Skeletal muscle cell (primary cell): ENCODE results near the gene OR4F6.
A peak's percentile ranks its signal among the peaks of the same experiment; 100 is the strongest.

ENCODE experiments used
- DNase-seq: peaks from one replicate; pipeline ENCODE4 v3.0.0-alpha.2; 2010; ENCODE audit warnings: low read depth
- H3K4me3 ChIP-seq: 2 replicates; pipeline ENCODE4 v1.5.1; 2011; ENCODE audit warnings: low read depth, mild to moderate bottlenecking, control low read depth, low read length, moderate library complexity

OR4F6 gene

DNA sequence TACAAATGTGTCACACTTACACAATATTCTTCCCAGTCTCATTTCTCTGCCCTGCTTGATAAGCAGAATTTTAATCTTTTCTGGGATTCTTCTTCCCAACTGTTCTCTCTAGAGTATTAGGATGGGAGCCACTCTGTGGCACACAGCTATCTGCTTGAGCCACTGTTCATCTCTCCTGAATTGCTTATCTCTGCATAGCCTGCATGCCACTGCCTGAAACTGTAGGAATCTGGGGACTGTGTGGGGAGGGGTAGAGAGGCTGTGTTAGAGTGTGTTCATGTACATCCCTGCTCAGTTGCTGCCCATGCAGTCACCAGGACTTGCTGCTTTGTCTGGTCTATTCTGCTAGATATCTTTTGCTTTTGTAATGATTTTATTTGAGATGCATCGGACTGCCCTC lies 2.3 kb upstream of the OR4F6 start:
- no peak for DNase-seq

DNA sequence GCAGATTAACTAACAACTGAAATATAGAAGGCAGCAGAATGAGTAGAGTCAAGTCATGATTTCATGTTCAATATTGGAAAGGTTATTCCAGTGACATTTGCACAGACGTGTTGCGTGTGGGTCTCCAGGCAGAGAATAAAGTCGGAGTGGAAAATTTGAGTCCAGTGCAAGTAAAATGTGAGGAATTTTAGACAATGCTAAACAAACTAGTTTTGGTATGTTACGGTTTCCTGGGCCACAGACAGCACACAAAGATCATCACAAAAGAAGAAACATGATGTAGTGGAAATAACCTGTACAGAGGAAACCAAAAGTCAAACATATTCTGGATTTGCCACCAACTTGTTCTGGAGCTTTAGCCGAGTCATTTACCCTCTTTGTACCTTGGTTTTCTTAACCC lies 367 bp downstream of the OR4F6 start:
- no peak overlapping the region for H3K4me3 ChIP-seq
- no peak for DNase-seq

More for the DNA sequence above, 2.3 kb upstream of the OR4F6 start:
- no peak overlapping the region for H3K4me3 ChIP-seq

DNA sequence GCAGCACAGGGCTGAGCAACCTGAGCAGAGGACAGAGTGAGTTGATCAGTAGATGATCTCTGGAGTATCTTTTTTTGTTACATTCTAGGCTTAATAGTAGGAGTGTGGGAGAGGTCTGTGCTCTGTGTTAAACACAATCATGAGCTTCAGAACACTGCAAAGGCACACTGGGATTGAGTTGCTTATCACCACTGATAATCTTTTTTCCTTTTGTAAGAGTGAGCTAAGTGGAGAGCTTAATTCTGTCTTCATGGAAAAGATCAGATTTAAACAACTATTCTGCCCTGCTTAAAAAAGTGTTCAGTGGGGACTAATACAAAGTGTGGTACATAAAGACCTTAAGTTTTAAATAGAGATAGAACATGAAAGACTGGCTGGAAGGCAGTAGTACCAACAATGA lies 1.1 kb downstream of the OR4F6 start:
- H3K4me3 ChIP-seq = no peak overlapping the region
- no peak for DNase-seq

DNA sequence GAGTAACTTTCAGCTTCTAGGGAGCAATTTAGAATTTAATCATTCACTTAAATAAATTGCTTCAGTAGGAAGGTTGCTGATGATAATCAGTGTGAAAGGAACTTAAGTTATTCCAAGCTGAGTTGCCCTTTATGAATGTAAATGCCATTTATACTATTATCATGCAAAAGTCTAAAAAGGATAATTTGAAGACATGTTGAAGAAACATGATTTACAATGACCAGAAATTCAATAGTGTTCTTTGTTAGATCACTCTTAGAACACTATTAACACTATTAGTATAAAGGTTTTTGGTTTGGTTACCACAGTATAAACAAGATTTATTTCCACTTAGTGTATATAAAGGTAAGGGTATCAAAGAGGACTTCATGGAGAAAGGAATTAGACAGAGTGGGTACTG lies 1.6 kb downstream of the OR4F6 start:
- H3K4me3 ChIP-seq = no peak overlapping the region
- DNase-seq = no peak

DNA sequence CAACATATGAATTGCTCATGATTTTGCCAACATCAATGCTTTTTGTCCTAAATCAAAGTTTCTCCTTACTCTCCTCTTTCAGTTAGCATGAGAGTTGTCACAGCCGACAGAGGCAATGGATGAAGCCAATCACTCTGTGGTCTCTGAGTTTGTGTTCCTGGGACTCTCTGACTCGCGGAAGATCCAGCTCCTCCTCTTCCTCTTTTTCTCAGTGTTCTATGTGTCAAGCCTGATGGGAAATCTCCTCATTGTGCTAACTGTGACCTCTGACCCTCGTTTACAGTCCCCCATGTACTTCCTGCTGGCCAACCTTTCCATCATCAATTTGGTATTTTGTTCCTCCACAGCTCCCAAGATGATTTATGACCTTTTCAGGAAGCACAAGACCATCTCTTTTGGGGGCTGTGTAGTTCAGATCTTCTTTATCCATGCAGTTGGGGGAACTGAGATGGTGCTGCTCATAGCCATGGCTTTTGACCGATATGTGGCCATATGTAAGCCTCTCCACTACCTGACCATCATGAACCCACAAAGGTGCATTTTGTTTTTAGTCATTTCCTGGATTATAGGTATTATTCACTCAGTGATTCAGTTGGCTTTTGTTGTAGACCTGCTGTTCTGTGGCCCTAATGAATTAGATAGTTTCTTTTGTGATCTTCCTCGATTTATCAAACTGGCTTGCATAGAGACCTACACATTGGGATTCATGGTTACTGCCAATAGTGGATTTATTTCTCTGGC lies 2.5 kb downstream of the OR4F6 start:
- DNase-seq = no peak

DNA sequence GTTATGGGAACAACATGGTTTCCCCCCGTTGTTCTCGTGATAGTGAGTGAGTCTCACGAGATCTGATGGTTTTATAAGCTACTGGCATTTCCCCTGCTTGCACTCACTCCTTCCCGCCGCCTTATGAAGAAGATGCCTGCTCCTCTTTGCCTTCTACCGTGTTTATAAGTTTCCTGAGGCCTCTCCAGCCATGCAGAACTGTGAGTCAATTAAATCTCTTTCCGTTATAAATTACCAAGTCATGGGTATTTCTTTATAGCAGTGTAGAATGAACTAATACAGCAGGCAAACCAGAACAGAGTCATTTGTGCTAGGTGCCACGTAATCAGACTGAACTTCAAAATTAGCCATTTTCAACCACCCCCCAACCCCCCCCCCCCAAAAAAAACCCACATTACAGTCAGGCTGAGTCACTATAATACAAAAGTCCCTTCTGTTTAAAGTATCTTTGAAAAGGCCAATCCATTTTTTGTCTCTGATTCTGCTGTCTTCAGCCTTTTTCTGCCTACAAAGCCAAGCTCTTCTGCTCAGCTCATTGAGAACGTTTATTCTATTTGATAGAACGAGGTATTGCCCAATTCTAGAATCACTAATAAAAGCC lies 4.1 kb downstream of the OR4F6 start:
- DNase-seq = peak; percentile 17
- H3K4me3 ChIP-seq = no peak overlapping the region

More for the DNA sequence above, 2.5 kb downstream of the OR4F6 start:
- no peak overlapping the region for H3K4me3 ChIP-seq

DNA sequence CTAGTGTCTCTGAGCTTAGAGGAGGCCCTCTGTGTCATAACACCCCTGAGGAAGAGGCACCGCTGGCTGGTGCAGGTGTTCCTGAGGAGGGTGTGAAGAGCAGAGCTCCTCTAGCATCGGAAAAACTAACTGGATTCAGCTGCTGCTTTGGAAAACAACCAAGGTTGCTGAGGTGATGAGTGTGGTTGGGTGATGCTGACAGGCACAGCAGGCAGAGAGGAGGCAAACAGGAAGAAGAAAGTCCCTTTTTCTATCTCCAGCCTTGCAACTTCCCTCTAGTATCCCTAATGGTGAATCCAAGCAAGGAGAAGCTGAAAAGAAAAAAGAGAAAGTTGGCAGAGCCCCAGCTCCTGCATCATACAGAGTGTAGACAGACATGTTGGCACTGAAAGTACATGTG lies 4.9 kb downstream of the OR4F6 start:
- DNase-seq = no peak
- H3K4me3 ChIP-seq = no peak overlapping the region

DNA sequence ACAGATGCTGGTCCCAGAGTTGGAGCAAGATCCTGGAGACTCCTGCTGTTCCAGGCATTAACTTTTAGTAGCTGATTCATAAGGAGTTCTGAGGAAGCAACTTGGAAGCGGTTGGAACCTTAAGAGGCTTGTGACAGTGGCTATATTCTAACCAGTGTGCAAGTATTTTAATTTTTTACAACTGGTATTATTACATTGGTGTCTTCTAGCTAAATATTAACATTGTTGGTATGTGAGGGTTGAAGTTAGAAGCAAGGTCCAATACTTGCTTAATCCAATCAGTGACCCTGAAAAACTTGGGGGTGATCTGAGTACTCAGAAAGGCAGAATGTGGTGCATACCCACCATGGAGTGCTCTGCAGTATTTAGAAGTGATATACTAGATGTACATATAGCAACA lies 7.1 kb downstream of the OR4F6 start:
- DNase-seq = no peak
- no peak overlapping the region for H3K4me3 ChIP-seq

DNA sequence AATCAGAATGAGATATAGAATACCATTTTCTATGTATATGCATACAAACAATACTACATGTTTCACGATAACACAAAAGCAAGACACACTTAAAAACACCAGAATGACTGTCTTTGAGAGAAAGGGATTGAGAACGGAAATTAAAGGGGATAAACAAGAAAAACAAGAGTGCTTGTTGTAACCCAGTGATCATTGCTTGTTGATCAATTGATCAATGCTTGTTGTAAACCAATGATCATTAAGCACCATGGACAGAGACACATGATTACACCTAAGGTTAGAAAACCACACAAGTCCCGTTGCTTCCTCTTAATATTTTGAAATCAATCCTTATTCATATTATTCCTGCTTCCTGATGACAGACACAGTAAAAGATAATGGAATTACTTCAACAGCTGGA lies 7.6 kb downstream of the OR4F6 start:
- DNase-seq = no peak
- no peak overlapping the region for H3K4me3 ChIP-seq

DNA sequence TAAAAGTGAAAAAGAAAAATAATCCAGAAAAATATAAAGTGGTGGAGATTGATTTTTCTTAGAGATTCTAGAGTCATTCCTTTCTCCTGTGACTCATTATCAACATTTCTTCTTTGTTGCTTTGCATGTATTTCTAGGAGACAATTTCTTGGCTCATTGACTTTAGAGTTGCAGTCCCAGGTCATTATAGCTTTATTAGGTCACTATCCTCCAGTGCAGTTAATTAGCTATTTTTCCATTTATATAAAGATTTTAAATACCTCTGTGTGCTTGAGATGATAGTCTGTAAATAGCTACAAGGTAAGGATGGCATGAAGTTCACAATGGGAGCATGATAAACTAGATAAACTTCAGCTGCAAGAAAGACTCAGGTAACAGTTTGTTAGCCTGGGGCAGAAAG lies 8.6 kb downstream of the OR4F6 start, which contains the start of gene OR4F15:
Gene OR4F15 (plus strand): TSS at position 301 of the 400 bp plus-strand sequence. CDS start 5,985 bp downstream, outside the sequence.
- DNase-seq = no peak
- H3K4me3 ChIP-seq = no peak within 1 kb of the TSS

DNA sequence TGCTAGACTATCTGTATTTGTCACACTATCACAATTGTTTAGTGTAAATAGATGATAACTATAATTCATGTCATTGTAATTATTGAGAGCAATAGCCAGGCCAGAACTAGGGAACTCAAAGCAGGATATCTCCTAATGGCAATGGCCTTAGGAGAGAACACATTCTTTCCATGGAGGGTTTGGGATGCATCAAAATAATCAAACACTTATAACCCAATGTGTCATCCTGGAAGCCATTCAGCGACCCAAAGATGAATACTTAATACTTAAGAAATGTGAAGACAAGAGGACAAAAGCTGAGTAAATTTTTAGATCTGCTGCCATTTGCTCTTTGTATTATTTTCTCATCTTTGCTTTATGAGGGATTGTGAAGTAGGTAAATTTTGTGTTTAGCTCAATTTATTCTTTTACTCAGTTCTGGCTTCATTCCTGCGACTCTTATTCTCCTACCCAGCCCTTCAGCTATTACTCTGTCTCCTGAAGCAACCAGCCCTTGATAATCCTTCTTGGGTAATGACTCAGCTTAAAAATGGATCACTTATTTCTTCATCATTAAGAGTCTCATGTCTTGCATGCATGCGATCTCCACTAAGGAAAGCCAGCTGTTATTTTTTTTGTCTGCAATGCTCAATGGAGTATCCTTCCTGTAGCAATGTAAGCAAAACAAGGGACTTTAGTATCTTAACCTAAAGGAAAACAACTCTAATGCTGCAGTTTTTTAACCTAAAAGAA lies 10.7 kb downstream of the OR4F6 start:
- DNase-seq = no peak
- H3K4me3 ChIP-seq = no peak overlapping the region

DNA sequence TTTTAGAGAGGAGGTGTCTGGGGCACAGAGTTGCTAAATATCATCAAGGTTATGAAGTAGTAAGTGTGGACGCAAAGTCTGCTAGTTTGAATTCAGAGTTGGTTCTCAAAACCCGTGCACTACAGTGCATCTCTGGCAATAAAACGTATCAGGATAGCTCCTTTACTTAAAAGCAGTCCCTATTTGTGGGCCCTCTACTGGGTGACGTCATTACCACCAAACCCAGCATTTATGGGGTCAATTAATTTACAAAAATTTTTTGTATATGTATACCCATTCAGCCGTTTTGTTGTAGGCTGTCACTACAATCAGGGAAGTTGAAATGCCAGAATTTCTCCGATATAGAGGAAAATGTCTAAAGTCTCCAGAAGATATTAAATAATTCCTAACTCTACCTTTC lies 17.5 kb downstream of the OR4F6 start:
- DNase-seq = no peak
- H3K4me3 ChIP-seq = no peak overlapping the region

DNA sequence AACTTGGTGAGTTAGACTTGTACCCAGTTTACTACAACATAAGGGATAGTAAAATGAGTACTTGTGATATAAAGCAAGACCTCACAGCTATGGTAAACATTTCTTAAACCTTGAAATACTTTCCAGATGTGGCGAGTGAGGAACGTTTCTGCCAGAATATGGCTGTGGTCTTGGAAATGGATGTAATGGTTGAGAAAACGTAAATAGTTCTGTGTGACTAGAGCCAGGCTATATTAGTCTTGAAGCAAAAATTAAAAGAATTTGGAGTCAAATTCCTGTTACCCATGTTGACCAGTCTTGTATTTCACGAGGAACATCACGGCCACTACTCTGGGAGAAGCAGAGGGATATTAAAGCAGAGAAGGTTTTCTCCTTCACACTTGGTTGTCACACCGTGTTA lies 23.9 kb downstream of the OR4F6 start:
- H3K4me3 ChIP-seq = no peak overlapping the region
- DNase-seq = no peak

DNA sequence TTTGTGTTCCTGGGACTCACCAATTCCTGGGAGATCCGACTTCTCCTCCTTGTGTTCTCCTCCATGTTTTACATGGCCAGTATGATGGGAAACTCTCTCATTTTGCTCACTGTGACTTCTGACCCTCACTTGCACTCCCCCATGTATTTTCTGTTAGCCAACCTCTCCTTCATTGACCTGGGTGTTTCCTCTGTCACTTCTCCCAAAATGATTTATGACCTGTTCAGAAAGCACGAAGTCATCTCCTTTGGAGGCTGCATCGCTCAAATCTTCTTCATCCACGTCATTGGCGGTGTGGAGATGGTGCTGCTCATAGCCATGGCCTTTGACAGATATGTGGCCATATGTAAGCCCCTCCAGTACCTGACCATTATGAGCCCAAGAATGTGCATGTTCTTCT lies 25.5 kb downstream of the OR4F6 start:
- H3K4me3 ChIP-seq = no peak overlapping the region
- no peak for DNase-seq

DNA sequence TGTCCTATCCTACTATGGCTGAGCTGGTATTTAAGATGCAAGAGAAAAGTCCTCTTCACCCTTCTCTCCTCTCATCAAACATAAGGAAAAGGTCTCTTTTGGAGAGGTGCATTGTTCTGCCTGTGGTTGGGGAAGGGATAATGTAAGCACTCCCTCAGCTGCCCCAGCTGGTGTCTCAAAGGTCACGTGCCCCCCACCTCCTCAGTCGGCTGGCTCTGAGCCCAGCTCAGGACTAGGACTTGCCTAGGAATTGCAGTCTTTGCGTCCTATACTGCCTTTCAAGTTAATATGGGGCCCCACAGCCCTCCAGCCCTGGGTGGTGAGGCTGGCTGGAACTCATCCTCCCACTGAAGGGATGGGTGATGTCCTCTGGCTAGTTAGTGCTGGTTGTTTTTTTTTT lies 38.3 kb downstream of the OR4F6 start:
- DNase-seq = no peak
- no peak overlapping the region for H3K4me3 ChIP-seq

DNA sequence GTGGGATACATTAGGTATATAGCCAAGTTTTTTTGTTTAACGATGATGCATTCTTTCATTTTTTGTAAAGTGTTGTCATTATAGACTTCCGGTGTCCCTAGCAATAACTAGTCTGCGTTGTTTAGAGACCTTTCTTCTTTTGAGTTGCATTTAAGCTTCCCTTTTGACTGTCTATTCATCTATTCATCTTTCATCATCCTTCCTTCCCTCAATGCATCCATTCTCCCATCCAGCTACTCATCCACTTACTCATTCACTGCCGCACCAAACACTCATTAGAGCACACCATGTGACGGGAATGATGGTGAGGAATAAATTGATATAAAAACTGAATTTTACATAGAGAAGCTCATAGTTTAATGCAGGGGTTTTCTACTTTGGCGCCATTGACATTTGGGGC lies 41.6 kb downstream of the OR4F6 start:
- H3K4me3 ChIP-seq = no peak overlapping the region

DNA sequence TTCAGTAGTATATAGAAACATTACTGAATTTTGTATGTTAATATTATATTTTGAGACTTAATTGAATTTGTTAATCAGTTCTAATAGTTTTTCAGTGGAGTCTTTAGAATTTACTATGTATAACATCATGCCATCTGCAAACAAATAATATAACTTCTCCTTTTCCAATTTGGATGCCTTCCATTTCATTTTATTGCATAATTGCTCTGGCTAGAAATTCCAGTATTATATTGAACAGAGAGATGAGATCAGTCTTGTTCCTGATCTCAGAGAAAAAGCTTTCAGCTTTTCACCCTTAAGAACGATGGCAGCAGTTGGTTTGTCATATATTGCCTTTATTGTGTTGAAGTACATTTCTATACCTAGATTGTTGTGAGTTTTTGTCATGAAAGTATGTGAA lies 49.0 kb downstream of the OR4F6 start:
- DNase-seq = no peak
- no peak overlapping the region for H3K4me3 ChIP-seq

More for the DNA sequence above, 41.6 kb downstream of the OR4F6 start:
- DNase-seq = no peak
